NCI-H82 (cell line): ENCODE data around the gene TFF1.

Source experiments
- DNase-seq: peaks from one replicate; lab custom pipeline; 2025; lab: John Stamatoyannopoulos, UW

The TFF1 gene

GRCh38 chr21:42343556-42343955 lies 22.8 kb downstream of the TFF1 start:
- no peak for DNase-seq

DNA sequence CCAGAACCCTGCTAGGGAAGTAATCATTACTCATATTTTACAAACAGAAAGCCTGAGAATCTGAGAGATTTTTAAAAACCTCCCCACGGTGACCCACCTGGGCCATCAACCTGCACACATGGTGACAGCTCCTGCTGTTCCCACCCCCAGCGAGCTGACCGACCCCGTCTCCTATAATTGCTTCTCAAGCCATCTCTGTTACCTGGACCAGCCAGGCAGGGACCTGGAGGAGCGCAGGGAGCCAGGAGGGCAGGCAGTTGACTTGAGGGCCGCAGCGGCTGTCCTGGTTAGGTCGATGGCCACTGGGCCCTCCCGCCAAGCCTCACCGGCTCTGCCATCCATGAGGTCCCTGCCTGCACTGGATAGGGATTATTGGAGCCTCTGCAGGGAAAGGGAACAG lies 23.2 kb downstream of the TFF1 start:
- DNase-seq: no peak

DNA sequence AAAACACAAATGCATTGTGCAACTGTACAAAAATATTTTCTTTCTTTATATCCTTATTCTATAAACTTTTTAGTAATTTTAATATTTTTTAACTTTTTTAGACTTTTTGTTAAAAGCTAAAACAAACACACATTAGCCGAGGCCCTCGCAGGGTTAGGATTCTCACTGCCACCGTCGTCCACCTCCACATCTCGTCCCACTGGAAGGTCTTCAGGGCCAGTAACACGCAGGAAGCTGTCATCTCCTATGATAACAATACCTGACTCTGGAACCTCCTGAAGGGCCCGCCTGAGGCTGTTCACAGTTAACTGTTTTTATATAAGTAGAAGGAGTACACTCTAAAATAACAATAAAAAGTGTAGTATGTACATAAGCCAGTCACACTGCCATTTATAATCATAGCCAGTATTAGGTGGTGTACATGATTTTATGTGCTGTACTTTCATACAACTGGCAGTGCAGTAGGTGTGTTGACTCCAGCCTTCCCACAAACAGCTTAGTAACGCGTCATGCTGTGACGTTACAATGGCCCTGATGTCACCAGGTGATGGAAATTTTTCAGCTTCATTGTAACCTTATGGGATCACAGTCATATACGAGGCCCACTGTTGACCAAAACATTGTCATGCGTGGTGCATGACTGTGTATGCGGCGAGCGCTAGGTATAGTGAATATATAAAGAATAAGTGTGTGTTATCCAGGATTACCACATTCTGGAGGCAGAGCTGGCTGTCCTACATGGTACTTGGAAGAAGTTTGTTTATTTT lies 24.4 kb downstream of the TFF1 start:
- DNase-seq: no peak

DNA sequence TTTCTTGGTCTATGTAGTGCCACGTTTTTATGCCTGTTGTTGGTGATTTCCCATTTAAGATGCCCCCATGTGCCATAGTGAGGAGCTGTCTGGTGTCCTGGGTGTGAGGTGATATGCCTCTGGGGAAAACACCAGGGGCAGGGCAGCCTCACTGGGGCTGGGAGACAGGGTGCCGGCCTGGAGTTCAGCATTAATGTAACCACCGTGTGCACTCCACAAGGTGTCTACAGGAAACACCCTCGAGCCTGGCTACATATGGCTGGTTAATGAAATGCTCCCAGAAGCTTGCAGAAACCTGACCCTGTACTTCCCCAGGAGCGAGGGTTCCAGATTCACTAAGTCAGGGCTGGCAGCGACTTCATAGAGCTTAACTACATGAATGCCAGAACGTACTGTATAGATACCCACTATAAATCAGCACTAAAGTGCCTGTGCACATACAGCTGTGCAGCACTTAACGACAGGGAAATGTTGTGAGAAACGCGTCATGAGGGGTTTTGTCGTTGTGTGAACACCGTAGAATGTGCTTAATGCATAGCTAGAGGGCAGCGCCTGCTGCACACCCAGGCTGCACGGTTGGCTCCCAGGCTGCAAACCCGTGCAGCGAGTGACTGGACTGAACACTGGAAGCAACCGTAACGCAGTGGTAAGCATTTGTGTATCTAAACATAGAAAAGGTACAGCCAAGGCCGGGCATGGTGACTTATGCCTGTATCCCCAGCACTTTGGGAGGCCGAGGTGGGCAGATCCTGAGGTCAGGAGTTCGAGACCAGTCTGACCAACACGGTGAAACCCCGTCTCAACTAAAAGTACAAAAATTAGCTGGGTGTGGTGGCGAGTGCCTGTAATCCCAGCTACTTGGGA lies 25.9 kb downstream of the TFF1 start:
- no peak for DNase-seq

DNA sequence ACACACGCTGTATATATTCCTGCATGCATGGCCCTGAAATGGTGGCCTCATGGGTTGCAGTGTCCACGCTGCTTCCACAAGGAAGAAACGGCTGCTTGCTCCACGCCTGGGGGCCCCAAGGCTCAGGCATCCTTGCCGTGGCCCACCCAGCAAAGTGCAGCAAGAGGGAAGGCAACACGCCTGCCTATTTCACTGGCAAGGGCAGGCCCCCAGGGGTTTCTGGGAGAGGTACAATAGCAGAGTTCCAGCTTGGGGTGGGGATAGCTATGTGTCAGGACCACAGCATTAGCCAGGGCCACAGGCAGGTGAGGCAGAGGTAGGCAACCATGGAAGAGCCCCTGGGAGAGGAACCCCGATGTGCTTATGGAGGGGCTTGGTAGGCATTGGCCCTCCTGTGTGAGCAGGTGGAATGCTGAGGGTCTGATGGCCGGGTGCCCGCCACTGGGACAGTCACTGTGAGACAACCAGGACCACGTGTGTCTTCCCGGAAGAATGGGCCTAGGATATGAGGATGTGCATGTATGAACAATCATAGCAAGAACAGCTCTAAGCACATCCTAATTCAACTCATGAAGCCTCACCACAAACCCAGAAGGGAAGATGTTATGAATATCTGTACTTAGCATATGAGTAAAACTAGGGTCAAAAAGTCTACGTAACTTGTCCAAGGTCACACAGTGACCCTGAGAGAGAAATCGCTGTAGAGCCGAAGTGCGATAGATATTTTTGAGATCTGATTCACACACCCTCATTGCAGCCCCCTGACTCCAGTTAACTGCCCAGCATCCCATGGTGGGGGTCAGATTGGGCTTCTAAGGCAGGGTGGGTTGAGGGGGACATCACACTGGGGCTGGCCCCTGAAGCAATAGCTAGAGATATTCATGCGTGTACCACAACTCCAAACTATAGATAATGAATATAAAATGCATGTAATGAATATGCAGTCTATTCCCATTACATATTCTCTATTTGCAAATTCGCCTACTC lies 27.3 kb downstream of the TFF1 start:
- no peak for DNase-seq

GRCh38 chr21:42337830-42338728 lies 28.3 kb downstream of the TFF1 start:
- DNase-seq: peak; percentile 80

DNA sequence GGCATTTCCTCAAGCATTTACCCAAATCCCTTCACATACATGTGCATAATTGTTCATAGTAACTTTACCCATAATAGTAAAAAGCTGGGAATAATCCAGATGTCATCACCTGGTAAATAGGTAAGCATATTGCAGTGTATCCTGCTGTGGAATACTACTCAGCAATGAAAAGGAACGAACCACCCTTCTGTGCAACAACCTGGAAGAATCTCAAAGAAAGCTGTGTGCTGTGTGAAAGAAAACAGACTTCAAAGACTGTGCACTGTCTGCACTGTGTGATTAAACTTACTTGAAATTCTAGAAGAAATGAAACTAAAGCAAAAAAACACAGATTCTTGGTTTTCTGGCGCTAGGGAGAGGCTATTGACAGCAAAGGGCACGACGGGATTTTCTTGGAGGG lies 29.1 kb downstream of the TFF1 start:
- no peak for DNase-seq

DNA sequence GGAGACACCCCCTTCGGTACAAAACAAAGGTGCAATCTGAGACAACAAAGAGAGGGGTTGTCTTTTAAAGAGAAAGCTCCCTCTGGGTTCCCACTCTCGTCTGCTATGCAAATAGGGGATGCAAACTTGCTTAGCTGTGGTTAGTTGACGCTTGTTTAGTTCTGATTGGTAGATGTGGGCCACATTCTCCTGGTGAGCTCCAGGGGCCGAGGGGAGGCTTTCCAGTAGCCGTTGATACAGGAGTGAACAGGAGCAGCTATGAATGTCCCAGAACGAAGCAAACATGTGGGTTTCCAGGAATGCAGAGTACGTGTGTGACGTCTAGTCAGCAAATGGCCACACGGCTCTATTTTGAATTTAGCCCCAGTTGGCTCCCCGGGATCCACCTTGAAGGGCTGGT lies 30.3 kb downstream of the TFF1 start:
- peak; percentile 49 for DNase-seq

DNA sequence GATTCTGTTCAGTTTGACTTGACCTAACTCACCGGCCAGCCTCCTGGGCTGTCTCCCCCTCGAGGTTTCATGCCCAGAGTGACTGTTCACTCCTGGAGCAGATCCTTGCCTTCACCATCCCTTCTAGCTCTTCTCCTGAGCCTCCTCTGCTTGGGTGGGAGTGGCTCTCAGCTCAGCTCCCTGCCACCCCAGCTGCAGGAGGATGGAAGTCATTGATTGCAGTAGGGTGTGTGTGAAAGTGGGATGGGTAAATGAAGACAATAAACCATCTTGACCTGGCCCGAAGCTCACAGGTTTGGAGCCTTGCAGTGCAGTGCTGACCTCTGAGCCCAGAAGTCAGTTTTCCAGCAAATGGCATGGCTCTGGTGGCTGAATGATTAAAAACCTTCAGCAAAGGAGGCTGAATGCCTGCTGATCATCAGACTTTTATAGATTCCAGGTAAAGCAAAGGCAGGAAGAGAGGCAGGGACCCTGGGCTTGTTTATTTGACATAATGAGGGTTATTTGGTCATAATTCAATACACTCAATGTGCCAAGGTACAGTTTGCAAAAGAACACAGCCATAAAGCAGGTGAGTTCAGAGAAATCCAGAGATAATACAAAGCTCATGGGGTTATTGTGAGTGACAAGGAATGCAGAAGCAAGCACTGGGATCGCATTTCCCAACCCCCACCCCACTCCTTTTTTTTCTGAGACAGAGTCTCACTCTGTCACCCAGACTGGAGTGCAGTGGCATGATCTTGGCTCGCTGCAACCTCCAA lies 33.6 kb downstream of the TFF1 start:
- no peak for DNase-seq

DNA sequence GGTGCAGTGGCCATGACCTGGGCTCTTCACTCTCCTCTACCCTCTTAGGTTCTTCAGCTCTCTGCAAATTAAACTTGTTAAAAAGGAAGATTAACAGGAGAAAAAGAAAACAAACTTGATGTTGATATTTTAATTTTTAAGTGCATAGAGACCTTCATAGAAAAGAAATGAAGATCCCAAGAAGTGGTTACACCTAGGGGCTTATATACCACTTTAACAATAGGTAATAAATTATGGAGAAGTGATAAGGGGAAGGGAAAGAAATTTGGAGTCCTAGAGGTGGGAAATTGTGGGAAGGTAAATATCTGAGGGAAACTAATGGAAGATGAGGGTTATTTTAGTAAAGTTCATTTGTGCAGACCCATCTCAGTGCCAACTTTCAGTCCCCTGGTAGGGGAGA lies 34.7 kb downstream of the TFF1 start:
- no peak for DNase-seq

DNA sequence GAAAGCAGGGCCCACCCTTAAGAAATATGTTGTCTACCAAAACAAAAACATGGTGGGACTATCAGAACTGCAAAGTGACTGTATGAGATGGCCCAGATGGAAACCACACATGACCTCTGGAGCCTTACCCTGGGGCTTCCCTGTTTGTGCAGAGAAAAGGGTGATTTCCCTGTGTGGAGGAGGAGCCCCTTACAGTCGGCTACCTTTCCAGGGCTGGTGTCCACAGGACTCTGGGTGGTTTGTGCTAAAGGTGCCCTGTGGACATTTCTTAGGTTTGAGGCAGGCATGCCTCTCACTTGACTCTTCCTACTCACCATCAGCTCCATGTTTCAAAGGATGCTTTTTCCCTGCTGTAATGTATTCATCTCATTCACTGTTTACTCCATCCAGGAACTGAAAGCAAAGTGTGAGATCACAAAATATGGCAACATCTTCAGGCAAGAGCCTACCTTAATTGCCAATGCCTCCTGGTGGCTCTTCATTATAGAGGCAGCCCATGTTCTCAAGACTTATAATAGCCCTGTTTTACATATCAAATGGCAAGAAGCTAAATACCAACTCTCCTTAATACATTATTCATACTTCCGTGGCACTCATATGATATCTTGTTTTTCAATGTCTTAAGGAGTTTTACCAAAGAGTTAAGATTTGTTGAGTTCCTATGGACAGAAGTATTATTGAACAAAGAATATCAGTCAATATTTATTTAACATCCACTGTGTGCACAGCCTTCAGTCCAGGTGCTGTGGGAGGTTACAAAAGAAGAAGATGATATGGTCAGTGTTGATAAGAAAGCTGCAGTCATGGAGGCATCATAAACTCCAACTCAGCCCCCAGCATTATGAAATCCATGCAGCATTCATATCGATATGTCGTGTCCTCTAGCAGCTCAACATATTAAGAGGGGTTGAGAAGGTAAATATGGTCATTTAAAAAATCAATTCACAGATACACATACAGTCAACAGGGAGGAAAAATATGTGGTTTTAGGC lies 35.7 kb downstream of the TFF1 start:
- no peak for DNase-seq

DNA sequence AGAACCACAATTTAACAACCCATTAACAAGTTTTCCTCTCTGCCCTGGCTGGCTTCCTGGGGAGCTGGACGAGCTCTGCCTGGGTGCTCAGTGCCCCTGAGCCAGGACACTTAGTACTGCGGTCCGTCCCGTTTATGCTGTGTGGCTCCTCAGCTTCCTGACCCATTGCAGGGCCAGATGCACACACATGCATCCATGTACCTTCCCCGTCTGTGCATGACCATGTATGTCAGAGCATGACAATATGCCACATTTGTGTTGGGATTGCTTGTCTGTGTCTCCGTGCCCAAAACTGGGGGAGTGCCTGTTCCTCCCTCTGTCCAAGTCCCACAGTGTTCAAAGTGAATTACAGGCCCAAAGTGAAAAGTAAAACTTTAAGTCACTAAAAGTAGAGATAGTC lies 41.4 kb downstream of the TFF1 start:
- DNase-seq: no peak

DNA sequence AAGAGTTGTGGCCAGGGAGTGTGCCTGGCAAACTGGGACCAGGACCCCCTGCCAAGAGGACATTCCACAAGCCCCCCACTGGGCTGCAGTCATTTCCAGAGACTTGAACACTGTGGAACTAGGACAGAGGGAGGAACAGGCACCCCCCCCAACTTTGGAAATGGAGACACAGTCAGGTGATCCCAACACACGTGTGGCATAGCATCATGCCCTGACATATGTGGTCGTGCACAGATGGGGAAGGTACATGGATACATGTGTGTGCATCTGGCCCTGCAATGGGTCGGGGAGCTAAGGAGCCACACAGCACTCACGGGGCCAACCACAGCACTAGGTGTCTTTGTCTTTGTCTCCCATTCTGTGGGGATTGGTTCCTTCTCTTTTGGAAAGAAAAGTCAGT lies 44.5 kb downstream of the TFF1 start:
- DNase-seq: no peak

- DNase-seq: no peak
Observed at GRCh38 chr21:42321231-42321630, 45.1 kb downstream of the TFF1 start.

DNA sequence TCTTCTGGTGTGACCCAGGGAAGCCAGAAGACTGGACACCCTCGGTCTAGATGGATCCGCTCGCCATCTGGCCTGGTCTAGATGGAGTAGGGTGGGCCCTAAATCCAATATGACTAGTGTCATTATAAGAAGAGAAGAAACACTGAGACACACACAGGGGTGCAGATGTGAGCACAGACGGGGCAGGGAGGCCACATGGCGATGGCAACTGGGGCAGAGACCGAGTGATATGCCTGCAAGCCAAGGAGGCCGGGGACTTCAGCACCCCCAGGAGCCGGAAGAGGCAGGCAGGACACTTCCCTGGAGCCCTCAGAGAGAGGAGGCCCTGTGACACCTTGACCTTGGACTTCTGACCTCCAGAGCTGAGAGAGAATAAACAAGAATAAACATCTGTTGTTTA lies 45.5 kb downstream of the TFF1 start:
- no peak for DNase-seq

DNA sequence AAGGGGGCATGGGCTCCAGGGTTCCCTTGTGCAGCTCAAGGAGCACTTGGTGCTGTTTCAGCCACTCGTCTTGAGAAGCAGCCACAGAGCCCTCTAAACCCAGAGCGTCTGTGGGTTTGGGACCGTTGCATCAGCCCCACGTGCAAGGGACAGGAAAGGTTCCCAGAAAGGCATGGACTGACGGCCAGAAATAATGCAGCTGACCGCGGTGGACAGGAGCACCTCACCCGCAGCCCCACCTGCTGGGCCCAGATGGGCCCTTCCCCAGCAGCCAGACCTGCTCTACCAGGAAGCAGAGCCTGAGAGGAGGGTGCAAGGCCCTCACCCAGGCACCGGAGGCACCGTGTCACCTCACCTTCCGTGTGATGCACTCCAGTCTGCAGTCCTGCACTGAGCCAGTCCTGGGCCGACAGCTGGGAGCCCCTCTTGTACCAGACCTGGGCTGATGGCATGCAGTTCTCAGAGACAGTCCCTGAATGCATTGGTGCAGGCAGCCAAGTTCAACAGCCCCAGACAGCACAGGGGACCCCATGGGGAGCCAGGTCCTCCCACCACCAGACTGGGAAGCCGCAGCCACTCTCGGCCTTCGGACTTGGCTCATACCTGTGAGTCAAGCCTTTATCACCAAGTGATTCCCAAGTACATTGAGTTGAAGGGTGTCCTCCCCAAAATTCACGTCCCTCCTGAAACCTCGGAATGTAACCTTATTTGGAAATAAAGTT lies 46.3 kb downstream of the TFF1 start:
- DNase-seq: no peak

GRCh38 chr21:42319376-42319775 lies 47.0 kb downstream of the TFF1 start:
- no peak for DNase-seq
